CD4-positive, alpha-beta memory T cell (primary cell): ENCODE results near the gene RASGRF1. TPM values are rescaled to one million over a fixed set of nuclear protein-coding genes. Genes with fewer than 3 reads are reported as not detected.

Experiments
- CTCF ChIA-PET: fragments of 350-600 bp; sonication (Branson Sonifier 250); formaldehyde crosslinking; loops from one replicate; lab custom pipeline; 2021; ENCODE audit warnings: inconsistent platforms; ENCODE audit not compliant: partially characterized antibody; lab: Charles Lee
- POLR2A ChIA-PET: fragments of 350-600 bp; sonication (Branson Sonifier 250); formaldehyde crosslinking; loops from one replicate; lab custom pipeline; 2021; ENCODE audit not compliant: partially characterized antibody; lab: Charles Lee
- DNase-seq, 5 donors: peaks; one replicate each; pipeline versions ENCODE4 v3.0.0 to v3.0.0-alpha.2; 2020 to 2022; ENCODE audit warnings: mixed read lengths in 1 of 5
- H3K27ac ChIP-seq: one replicate; pipeline ENCODE4 v1.7.0; 2013; ENCODE audit warnings: low read depth, low read length
- H3K27me3 ChIP-seq: 2 replicates; pipeline ENCODE4 v1.7.0; 2013; ENCODE audit warnings: mild to moderate bottlenecking, low read length, moderate library complexity; ENCODE audit not compliant: insufficient read depth
- H3K36me3 ChIP-seq: 2 replicates; pipeline ENCODE4 v1.7.0; 2013; ENCODE audit warnings: mild to moderate bottlenecking, low read length, moderate library complexity; ENCODE audit not compliant: insufficient read depth
- H3K4me1 ChIP-seq: 2 replicates; pipeline ENCODE4 v1.7.0; 2013; ENCODE audit warnings: mild to moderate bottlenecking, low read length, moderate library complexity; ENCODE audit not compliant: insufficient read depth
- H3K4me3 ChIP-seq, 2 donors: one replicate each; pipeline ENCODE4 v1.7.0; 2013; ENCODE audit warnings: low read length in 2 of 2, mild to moderate bottlenecking in 1 of 2
- H3K9me3 ChIP-seq, 2 donors: one replicate each; pipeline ENCODE4 v1.7.0; 2013; ENCODE audit warnings: low read length in 2 of 2, control low read depth in 1 of 2; ENCODE audit not compliant: control insufficient read depth in 1 of 2
- H3K27ac Mint-ChIP-seq, 7 donors: one replicate each; pipeline ENCODE4 v1.8.0; 2020 to 2021; ENCODE audit warnings: mixed read lengths in 7 of 7, mild to moderate bottlenecking in 6 of 7, inconsistent platforms in 3 of 7, moderate library complexity in 3 of 7
- H3K27me3 Mint-ChIP-seq, 2 donors: one replicate each; pipeline ENCODE4 v1.8.0; 2020 to 2021; ENCODE audit warnings: mixed read lengths in 2 of 2
- H3K36me3 Mint-ChIP-seq, 2 donors: one replicate each; pipeline ENCODE4 v1.8.0; 2020 to 2021; ENCODE audit warnings: mixed read lengths in 2 of 2, inconsistent platforms in 1 of 2, mild to moderate bottlenecking in 1 of 2
- H3K4me1 Mint-ChIP-seq, 4 donors: one replicate each; pipeline ENCODE4 v1.8.0; 2020 to 2021; ENCODE audit warnings: mixed read lengths in 4 of 4, mild to moderate bottlenecking in 1 of 4
- H3K4me3 Mint-ChIP-seq, 8 donors: one replicate each; pipeline ENCODE4 v1.8.0; 2020 to 2021; ENCODE audit warnings: mixed read lengths in 8 of 8, mild to moderate bottlenecking in 7 of 8, moderate library complexity in 6 of 8, inconsistent platforms in 3 of 8
- H3K9me3 Mint-ChIP-seq, 8 donors: one replicate each; pipeline ENCODE4 v1.8.0; 2020 to 2021; ENCODE audit warnings: mixed read lengths in 8 of 8, mild to moderate bottlenecking in 5 of 8, inconsistent platforms in 3 of 8, moderate library complexity in 1 of 8
- intact Hi-C: fragments of 100-400 bp; cut with micrococcal nuclease; formaldehyde crosslinking; loops from one replicate; pipeline ENCODE4 v1.15.1; 2023
- polyA plus RNA-seq, 2 donors: library from polyadenylated mRNA; unstranded; fragments of 300-500 nt; fragmentation: Illumina TruSeq; gene quantifications; one replicate each; pipeline ENCODE4 v1.2.3, GENCODE V29; 2021
- total RNA-seq, 2 experiments: library from RNA; stranded (reverse); gene quantifications; one replicate each; pipeline ENCODE4 v1.2.3, GENCODE V29; 2021

RASGRF1 gene
- total and polyA plus RNA-seq, 4 experiments from 2014 or later, result not detected

- ChIA-PET CTCF (no interaction called here), POLR2A (no interaction called here)
- H3K27ac ChIP-seq, result no peak overlapping the region
- no peaks in the 10 kb centered on the region for H3K36me3 ChIP-seq
- H3K4me1 ChIP-seq, result no peaks in the 10 kb centered on the region
- H3K9me3 ChIP-seq, result no peaks in the 10 kb centered on the region
- DNase-seq, result no peak
- Mint-ChIP-seq H3K9me3 (no peaks in the 10 kb centered on the region), H3K4me1 (no peaks in the 10 kb centered on the region), H3K27me3 (peaks cover 1 to 5% of the 10 kb centered on the region in 2 donors), H3K4me3 (no peak overlapping the region), H3K27ac (no peak overlapping the region), H3K36me3 (no peaks in the 10 kb centered on the region)
- no peaks in the 10 kb centered on the region for H3K27me3 ChIP-seq
- intact Hi-C loops, result no loop called here
- H3K4me3 ChIP-seq, result no peak overlapping the region
Measured at GRCh38 chr15:78987556-78988360, 102.8 kb downstream of the RASGRF1 start.

- H3K4me3 Mint-ChIP-seq, result no peak overlapping the region
- Histone ChIP-seq H3K4me3 (no peak overlapping the region), H3K27me3 (no peaks in the 10 kb centered on the region), H3K9me3 (no peaks in the 10 kb centered on the region), H3K4me1 (no peaks in the 10 kb centered on the region), H3K27ac (no peak overlapping the region), H3K36me3 (no peaks in the 10 kb centered on the region)
- no peak overlapping the region for H3K27ac Mint-ChIP-seq
- H3K36me3 Mint-ChIP-seq, result no peaks in the 10 kb centered on the region
- CTCF ChIA-PET, result no interaction called here
- DNase-seq, result no peak
- peaks cover 1 to 5% of the 10 kb centered on the region in 2 donors for H3K27me3 Mint-ChIP-seq
- H3K4me1 Mint-ChIP-seq, result no peaks in the 10 kb centered on the region
- intact Hi-C loops, result no loop called here
- H3K9me3 Mint-ChIP-seq, result no peaks in the 10 kb centered on the region
- POLR2A ChIA-PET, result no interaction called here
Measured at GRCh38 chr15:78985859-78986475, 104.6 kb downstream of the RASGRF1 start.

GRCh38 chr15:78984041-78984440 lies 106.5 kb downstream of the RASGRF1 start:
- H3K9me3 ChIP-seq, result no peaks in the 10 kb centered on the region
- Mint-ChIP-seq H3K9me3 (no peaks in the 10 kb centered on the region), H3K4me3 (no peak overlapping the region), H3K27ac (no peak overlapping the region), H3K36me3 (no peaks in the 10 kb centered on the region), H3K27me3 (peaks cover 1 to 5% of the 10 kb centered on the region in 2 donors), H3K4me1 (no peaks in the 10 kb centered on the region)
- no peak overlapping the region for H3K4me3 ChIP-seq
- intact Hi-C loops, result no loop called here
- H3K27me3 ChIP-seq, result no peaks in the 10 kb centered on the region
- no peak for DNase-seq
- H3K4me1 ChIP-seq, result no peaks in the 10 kb centered on the region
- H3K36me3 ChIP-seq, result no peaks in the 10 kb centered on the region
- CTCF ChIA-PET, result no interaction called here
- no peak overlapping the region for H3K27ac ChIP-seq
- POLR2A ChIA-PET, result no interaction called here

- CTCF ChIA-PET, result no interaction called here
Measured at GRCh38 chr15:78983146-78983918, 107.2 kb downstream of the RASGRF1 start.

DNA sequence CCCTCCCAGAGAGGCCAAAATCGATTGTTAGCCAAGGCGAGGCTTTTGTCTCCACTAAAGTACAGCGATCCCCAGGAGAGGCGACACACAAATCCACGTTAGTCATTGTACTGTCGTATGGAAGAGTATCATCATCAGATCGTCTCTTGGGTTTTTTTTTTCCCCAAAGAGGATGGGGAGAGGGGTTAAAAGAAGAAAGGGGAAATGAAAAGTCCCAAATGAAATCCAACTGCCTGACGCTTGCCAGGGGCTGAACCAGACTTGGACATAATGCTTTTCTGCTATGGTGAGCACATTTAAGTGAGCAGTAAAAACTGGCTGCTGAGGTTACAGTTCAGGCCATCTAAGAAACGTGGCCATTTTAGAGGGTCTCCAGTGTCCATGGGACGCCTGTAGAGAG lies 107.8 kb downstream of the RASGRF1 start:
- ChIA-PET CTCF (interaction anchor here (0.6 kb wide), 1 partner anchor 69 kb away, joined by 3 read pairs; no protein-coding TSS in a partner anchor), POLR2A (no interaction called here)
- Histone ChIP-seq H3K4me1 (no peaks in the 10 kb centered on the region), H3K27me3 (no peaks in the 10 kb centered on the region), H3K9me3 (no peaks in the 10 kb centered on the region), H3K4me3 (no peak overlapping the region), H3K36me3 (no peaks in the 10 kb centered on the region), H3K27ac (no peak overlapping the region)
- H3K4me1 Mint-ChIP-seq, result peaks cover 0 to 2% (median 0%) of the 10 kb centered on the region in 4 donors
- H3K27ac Mint-ChIP-seq, result no peak overlapping the region
- no peak overlapping the region for H3K4me3 Mint-ChIP-seq
- no peaks in the 10 kb centered on the region for H3K9me3 Mint-ChIP-seq
- no peak for DNase-seq
- H3K36me3 Mint-ChIP-seq, result no peaks in the 10 kb centered on the region
- peaks cover 1 to 5% of the 10 kb centered on the region in 2 donors for H3K27me3 Mint-ChIP-seq
- intact Hi-C loops, result no loop called here

More at GRCh38 chr15:78983146-78983918, 107.2 kb downstream of the RASGRF1 start:
- Mint-ChIP-seq H3K27ac (no peak overlapping the region), H3K36me3 (no peaks in the 10 kb centered on the region), H3K4me3 (no peak overlapping the region), H3K4me1 (no peaks in the 10 kb centered on the region), H3K9me3 (no peaks in the 10 kb centered on the region), H3K27me3 (peaks cover 1 to 5% of the 10 kb centered on the region in 2 donors)
- H3K4me1 ChIP-seq, result no peaks in the 10 kb centered on the region
- no peaks in the 10 kb centered on the region for H3K27me3 ChIP-seq
- H3K9me3 ChIP-seq, result no peaks in the 10 kb centered on the region
- intact Hi-C loops, result no loop called here
- POLR2A ChIA-PET, result no interaction called here
- H3K27ac ChIP-seq, result no peak overlapping the region
- no peaks in the 10 kb centered on the region for H3K36me3 ChIP-seq
- DNase-seq, result no peak
- H3K4me3 ChIP-seq, result no peak overlapping the region

GRCh38 chr15:78981532-78982313 lies 108.9 kb downstream of the RASGRF1 start:
- H3K4me1 Mint-ChIP-seq, result peaks cover 0 to 7% (median 5%) of the 10 kb centered on the region in 4 donors
- CTCF ChIA-PET, result interaction anchor here (4.3 kb wide), 1 partner anchor 74 kb away, joined by 28 read pairs; no protein-coding TSS in a partner anchor
- H3K36me3 Mint-ChIP-seq, result no peaks in the 10 kb centered on the region
- no peak for DNase-seq
- intact Hi-C loops, result no loop called here
- POLR2A ChIA-PET, result no interaction called here
- H3K4me3 Mint-ChIP-seq, result no peak overlapping the region
- H3K27ac Mint-ChIP-seq, result no peak overlapping the region
- no peak overlapping the region for H3K27ac ChIP-seq
- H3K9me3 Mint-ChIP-seq, result no peaks in the 10 kb centered on the region
- no peaks in the 10 kb centered on the region for H3K36me3 ChIP-seq
- H3K4me1 ChIP-seq, result peaks cover 3% of the 10 kb centered on the region
- H3K27me3 ChIP-seq, result no peaks in the 10 kb centered on the region
- H3K9me3 ChIP-seq, result no peaks in the 10 kb centered on the region
- H3K27me3 Mint-ChIP-seq, result peaks cover 1 to 5% of the 10 kb centered on the region in 2 donors
- no peak overlapping the region for H3K4me3 ChIP-seq
